Vagina (tissue), 2 donors: ENCODE data around the gene ARVCF.

Experiments used
- CTCF ChIP-seq, 3 experiments: fragments of 450-650 bp in 2 of 3; fragments of 200-600 bp in 1 of 3; sonication (generic) in 1 of 3; IDR thresholded peaks; one replicate each; pipeline ENCODE4 v1.5.1; 2017 to 2019; ENCODE audit warnings: antibody characterized with exemption in 3 of 3, mild to moderate bottlenecking in 2 of 3, moderate library complexity in 2 of 3
- POLR2A ChIP-seq, 2 donors: fragments of 450-650 bp; IDR thresholded peaks; one replicate each; pipeline ENCODE4 v1.6.1; 2017; ENCODE audit warnings: antibody characterized with exemption in 2 of 2, mild to moderate bottlenecking in 2 of 2, moderate library complexity in 2 of 2
- POLR2AphosphoS5 ChIP-seq, 2 donors: sonication (generic); formaldehyde crosslinking; IDR thresholded peaks; one replicate each; pipeline ENCODE4 v1.9.0; 2017; ENCODE audit warnings: antibody characterized with exemption in 2 of 2, mild to moderate bottlenecking in 2 of 2, low read depth in 1 of 2; ENCODE audit not compliant: insufficient read depth in 1 of 2

- TF ChIP-seq POLR2AphosphoS5 (IDR thresholded peaks at IDR 0.05; ENCODE audit: insufficient read depth in 1 of 2, low read depth in 1 of 2), result no peak
- no peak for TF ChIP-seq CTCF (IDR thresholded peaks at IDR 0.05)
- no peak for TF ChIP-seq POLR2A (IDR thresholded peaks at IDR 0.05)
These were observed 55.4 kb downstream of the ARVCF start for GRCh38 chr22:19961201-19961580.
